ENCODE data around the gene HDAC4.

The HDAC4 gene

GRCh38 chr2:239378021-239378917 lies 22.6 kb downstream of the HDAC4 start:
- Mint-ChIP-seq H3K27me3 (no peaks in the 10 kb centered on the region), H3K9me3 (no peaks in the 10 kb centered on the region), H3K36me3 (no peaks in the 10 kb centered on the region), H3K27ac (no peak overlapping the region), H3K4me1 (peaks cover 14% of the 10 kb centered on the region), H3K4me3 (no peak overlapping the region)
- no peak for DNase-seq (ENCODE audit: low spot score in 2 of 2)
- ATAC-seq (ENCODE audit: low read depth) = no peak

GRCh38 chr2:239377591-239377990 lies 23.2 kb downstream of the HDAC4 start:
- Mint-ChIP-seq H3K4me1 (peaks cover 14% of the 10 kb centered on the region), H3K27ac (no peak overlapping the region), H3K9me3 (no peaks in the 10 kb centered on the region), H3K4me3 (no peak overlapping the region), H3K36me3 (no peaks in the 10 kb centered on the region), H3K27me3 (no peaks in the 10 kb centered on the region)
- ATAC-seq (ENCODE audit: low read depth) (no peak), DNase-seq (ENCODE audit: low spot score in 2 of 2) (no peak)

GRCh38 chr2:239376942-239377531 lies 23.8 kb downstream of the HDAC4 start:
- H3K27me3 Mint-ChIP-seq = no peaks in the 10 kb centered on the region
- H3K9me3 Mint-ChIP-seq = no peaks in the 10 kb centered on the region
- H3K4me3 Mint-ChIP-seq = no peak overlapping the region
- ATAC-seq (ENCODE audit: low read depth) (no peak), DNase-seq (ENCODE audit: low spot score in 2 of 2) (no peak)
- H3K36me3 Mint-ChIP-seq = no peaks in the 10 kb centered on the region
- H3K4me1 Mint-ChIP-seq = peaks cover 14% of the 10 kb centered on the region
- no peak overlapping the region for H3K27ac Mint-ChIP-seq

- no peak for DNase-seq (ENCODE audit: low spot score in 2 of 2)
- no peak for ATAC-seq (ENCODE audit: low read depth)
- Mint-ChIP-seq H3K9me3 (no peaks in the 10 kb centered on the region), H3K4me3 (no peak overlapping the region), H3K4me1 (peaks cover 8% of the 10 kb centered on the region), H3K27ac (no peak overlapping the region), H3K36me3 (no peaks in the 10 kb centered on the region), H3K27me3 (no peaks in the 10 kb centered on the region)
Measured at GRCh38 chr2:239376351-239376750, 24.5 kb downstream of the HDAC4 start.

DNA sequence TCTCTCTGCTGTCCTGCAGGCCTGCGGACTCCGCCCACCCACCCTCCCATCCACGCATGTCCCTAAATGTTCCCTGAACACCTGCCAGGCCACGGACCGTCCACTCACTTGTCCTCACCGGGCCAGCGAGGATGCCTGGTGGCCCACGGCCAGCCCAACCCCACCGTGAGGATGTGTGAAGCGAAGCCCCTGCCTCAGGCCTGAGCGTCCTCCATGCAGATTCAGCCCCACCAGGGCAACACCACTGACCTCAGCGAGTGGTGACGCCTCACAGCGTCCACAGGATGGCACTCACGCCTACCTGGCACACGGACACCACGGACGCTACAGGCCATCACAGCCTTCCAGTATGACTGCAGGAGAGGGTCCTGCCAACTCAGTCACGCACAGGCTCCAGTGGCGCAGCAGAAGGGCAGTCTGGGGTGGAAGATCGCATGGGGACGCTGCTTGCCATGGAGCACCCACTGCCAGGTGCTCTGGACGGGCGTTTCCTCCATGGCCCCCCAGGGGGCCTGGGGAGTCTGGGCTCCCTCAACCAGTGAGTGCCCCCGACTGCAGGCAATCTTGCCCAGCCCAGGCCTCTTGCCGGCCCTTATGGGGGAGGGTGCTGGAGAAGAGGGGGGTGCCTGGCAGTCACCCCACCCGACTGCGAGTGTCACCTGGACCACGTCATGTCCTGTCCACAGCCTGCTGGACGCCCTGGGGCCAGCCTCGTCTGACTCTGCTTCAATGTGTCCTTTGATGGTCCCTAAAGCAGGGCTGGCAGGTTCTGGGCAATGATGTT lies 25.4 kb downstream of the HDAC4 start:
- Mint-ChIP-seq H3K4me3 (no peak overlapping the region), H3K9me3 (no peaks in the 10 kb centered on the region), H3K4me1 (peaks cover 2% of the 10 kb centered on the region), H3K27me3 (no peaks in the 10 kb centered on the region), H3K36me3 (no peaks in the 10 kb centered on the region), H3K27ac (no peak overlapping the region)
- no peak for DNase-seq (ENCODE audit: low spot score in 2 of 2)
- no peak for ATAC-seq (ENCODE audit: low read depth)

GRCh38 chr2:239374896-239375277 lies 25.9 kb downstream of the HDAC4 start:
- no peak overlapping the region for H3K4me3 Mint-ChIP-seq
- DNase-seq (ENCODE audit: low spot score in 2 of 2) (no peak), ATAC-seq (ENCODE audit: low read depth) (no peak)
- H3K9me3 Mint-ChIP-seq = no peaks in the 10 kb centered on the region
- peaks cover 7% of the 10 kb centered on the region for H3K4me1 Mint-ChIP-seq
- H3K27me3 Mint-ChIP-seq = no peaks in the 10 kb centered on the region
- no peaks in the 10 kb centered on the region for H3K36me3 Mint-ChIP-seq
- H3K27ac Mint-ChIP-seq = no peak overlapping the region

DNA sequence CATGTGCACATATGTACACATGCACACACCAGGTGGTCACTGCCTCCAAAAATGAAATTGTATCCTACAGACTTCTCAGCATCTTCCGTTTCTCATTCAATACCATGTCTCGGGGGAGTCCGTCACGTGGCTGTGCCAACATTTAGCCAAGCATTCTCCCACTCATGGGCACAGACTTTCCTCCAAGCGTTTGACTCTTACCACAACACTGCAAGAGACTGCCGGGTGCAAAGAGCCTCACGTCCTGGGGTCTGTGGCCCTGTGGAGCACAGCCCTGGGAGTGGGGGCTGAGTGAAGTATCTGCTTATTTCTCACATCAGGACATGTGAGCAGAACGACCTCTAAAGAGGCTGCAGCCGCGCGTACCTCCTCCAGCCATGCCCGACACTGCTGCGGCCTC lies 28.0 kb downstream of the HDAC4 start:
- peaks cover 6% of the 10 kb centered on the region for H3K4me1 Mint-ChIP-seq
- H3K36me3 Mint-ChIP-seq = no peaks in the 10 kb centered on the region
- H3K27ac Mint-ChIP-seq = no peak overlapping the region
- H3K9me3 Mint-ChIP-seq = no peaks in the 10 kb centered on the region
- no peak overlapping the region for H3K4me3 Mint-ChIP-seq
- ATAC-seq (ENCODE audit: low read depth) (no peak), DNase-seq (ENCODE audit: low spot score in 2 of 2) (no peak)
- no peaks in the 10 kb centered on the region for H3K27me3 Mint-ChIP-seq

- no peaks in the 10 kb centered on the region for H3K9me3 Mint-ChIP-seq
- H3K4me1 Mint-ChIP-seq = peaks cover 6% of the 10 kb centered on the region
Measured at GRCh38 chr2:239371726-239372686, 28.8 kb downstream of the HDAC4 start.

DNA sequence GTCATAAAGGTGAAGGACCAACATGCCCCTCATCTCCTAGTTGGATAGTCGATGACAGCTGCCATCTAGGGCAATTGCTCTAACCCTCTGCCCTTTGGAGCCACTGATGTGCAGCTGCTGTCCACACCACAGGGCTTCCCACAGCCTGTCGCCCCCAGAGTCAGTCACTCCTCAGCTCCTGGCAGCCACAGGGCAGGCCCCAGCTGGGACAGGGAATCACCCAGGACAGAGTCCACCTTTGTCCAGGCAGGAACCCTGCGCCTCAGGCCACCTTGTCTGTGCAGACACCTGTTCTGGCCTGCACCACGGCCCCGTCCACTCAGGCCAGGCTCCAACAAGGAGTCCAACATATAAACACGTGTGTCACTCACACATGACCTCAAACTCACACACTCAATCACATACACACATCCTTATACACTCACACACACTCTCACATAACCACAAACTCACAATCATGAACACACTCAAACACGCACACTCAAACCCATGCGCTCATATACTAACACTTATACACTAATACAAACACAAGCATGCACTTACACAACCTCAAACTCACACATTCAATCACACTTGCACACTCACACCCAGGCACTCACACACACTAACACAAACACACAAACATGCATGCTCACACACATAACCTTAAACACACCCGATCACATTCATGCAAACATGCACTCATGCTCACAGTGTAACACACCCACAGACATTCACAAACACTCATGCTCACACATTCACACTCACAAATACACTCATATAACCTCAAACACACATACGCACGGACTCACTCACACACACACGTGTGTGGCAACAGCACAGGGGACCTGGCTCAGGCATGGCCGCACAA lies 29.7 kb downstream of the HDAC4 start:
- no peak for ATAC-seq (ENCODE audit: low read depth)
- DNase-seq (ENCODE audit: low spot score in 2 of 2) = no peak
- no peaks in the 10 kb centered on the region for H3K27me3 Mint-ChIP-seq
- no peak overlapping the region for H3K4me3 Mint-ChIP-seq
- no peaks in the 10 kb centered on the region for H3K9me3 Mint-ChIP-seq
- H3K4me1 Mint-ChIP-seq = peaks cover 6% of the 10 kb centered on the region
- H3K27ac Mint-ChIP-seq = no peak overlapping the region
- H3K36me3 Mint-ChIP-seq = no peaks in the 10 kb centered on the region

More at GRCh38 chr2:239371726-239372686, 28.8 kb downstream of the HDAC4 start:
- Mint-ChIP-seq H3K4me3 (no peak overlapping the region), H3K36me3 (no peaks in the 10 kb centered on the region), H3K27me3 (no peaks in the 10 kb centered on the region), H3K27ac (no peak overlapping the region)
- ATAC-seq (ENCODE audit: low read depth) (no peak), DNase-seq (ENCODE audit: low spot score in 2 of 2) (no peak)

DNA sequence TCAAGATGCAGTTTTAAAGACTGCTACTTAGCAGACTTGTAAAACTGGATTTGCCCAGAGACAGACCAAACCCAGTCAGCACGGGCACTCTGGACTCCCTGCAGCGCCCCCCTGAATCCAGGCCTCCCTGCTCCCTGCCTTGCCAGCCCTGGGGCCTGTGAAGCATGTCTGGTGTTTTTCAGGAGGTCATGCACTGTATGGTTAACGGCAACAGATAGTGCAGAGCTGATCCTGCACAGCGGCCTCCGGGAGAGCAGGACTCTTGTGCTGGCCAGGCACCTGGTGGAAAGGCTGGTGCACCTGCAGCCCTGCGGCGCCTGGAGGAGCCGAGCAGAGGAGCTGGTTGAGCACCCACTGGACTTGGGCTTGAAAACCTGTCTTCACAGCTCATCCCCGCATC lies 30.4 kb downstream of the HDAC4 start:
- Mint-ChIP-seq H3K4me1 (peaks cover 7% of the 10 kb centered on the region), H3K36me3 (no peaks in the 10 kb centered on the region), H3K4me3 (no peak overlapping the region), H3K9me3 (no peaks in the 10 kb centered on the region), H3K27me3 (no peaks in the 10 kb centered on the region), H3K27ac (no peak overlapping the region)
- no peak for DNase-seq (ENCODE audit: low spot score in 2 of 2)
- ATAC-seq (ENCODE audit: low read depth) = no peak

GRCh38 chr2:239369631-239370161 lies 31.1 kb downstream of the HDAC4 start:
- Mint-ChIP-seq H3K4me1 (peaks cover 8% of the 10 kb centered on the region), H3K4me3 (peak overlapping the region; percentile 81), H3K27me3 (no peaks in the 10 kb centered on the region), H3K9me3 (no peaks in the 10 kb centered on the region), H3K36me3 (no peaks in the 10 kb centered on the region), H3K27ac (no peak overlapping the region)
- DNase-seq (ENCODE audit: low spot score in 2 of 2) (peak; percentile 62 to 75), ATAC-seq (ENCODE audit: low read depth) (peak; percentile 88)

DNA sequence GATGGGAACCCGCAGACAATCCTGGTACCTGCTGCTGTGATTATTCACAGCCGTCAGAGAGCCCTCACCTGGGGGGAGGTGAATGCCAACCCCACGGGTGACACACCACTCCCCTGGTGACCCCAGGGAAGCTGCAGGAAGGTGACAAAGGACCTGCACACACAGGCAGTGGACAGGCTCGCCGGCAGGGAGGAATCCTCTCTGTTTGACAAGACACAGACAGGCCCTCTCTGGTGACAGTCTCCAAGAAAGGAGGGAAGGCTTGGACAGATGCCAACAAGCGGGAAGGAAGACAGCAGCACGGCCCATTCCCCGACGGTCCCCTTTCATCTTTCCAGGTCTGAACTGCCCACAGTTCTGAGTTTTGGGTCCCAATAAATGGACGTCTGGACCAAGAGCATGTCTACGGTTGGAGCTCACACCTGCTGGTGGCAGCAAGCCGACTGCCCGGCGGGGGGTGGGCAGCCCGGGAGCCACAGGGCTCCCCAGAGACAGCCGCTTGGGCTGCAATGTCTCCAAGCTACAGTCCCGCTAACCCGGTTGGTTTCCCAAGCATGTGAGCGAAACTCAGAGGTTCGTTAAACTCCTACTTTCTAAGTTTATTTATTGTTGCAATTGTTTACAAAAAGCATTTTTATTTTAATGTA lies 31.8 kb downstream of the HDAC4 start:
- Mint-ChIP-seq H3K4me1 (peaks cover 11% of the 10 kb centered on the region), H3K27me3 (no peaks in the 10 kb centered on the region), H3K4me3 (peak overlapping the region; percentile 11), H3K36me3 (no peaks in the 10 kb centered on the region), H3K9me3 (no peaks in the 10 kb centered on the region), H3K27ac (no peak overlapping the region)
- DNase-seq (ENCODE audit: low spot score in 2 of 2) = no peak
- ATAC-seq (ENCODE audit: low read depth) = peak; percentile 5

Data from memory B cell (primary cell).